SHP77 treated with DMSO at 0.1 percent for 48 hours (cell line): ENCODE results near the gene ZNF791.
"Not testable (repeated sequence)": the region's sequence is repeated elsewhere in the genome, so short reads cannot be mapped to it uniquely, and the experiment has no call there.

Experiments
- DNase-seq: peaks from one replicate; lab custom pipeline; 2025; lab: John Stamatoyannopoulos, UW

Gene ZNF791

DNA sequence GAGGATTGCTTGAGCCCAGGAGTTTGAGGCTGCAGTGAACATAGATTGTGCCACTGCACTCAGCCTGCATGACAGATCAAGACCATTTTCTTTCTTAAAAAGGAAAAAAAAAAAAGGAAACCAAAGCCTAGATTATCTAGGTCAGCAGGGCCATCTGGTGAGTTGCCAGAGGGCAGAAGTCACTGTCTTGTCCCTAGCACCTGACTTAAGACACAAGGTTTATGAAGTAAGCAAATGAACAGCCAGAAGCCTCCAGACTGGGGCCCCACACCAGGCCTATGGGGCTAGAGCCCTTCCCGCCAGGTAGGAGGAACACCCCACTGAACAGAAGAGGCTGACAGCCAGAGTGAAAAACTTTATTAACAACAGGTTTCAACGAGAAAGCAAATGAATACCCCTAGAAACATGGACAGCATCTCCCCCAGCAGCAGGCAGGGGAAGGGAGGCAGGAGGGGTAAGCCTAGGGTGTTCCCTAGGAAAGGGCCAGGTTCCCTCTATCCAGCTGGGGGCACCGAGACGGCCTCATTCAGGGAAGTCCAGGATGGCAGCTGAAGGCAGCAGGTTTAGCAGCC lies 57.1 kb downstream of the ZNF791 start:
- no peak for DNase-seq

DNA sequence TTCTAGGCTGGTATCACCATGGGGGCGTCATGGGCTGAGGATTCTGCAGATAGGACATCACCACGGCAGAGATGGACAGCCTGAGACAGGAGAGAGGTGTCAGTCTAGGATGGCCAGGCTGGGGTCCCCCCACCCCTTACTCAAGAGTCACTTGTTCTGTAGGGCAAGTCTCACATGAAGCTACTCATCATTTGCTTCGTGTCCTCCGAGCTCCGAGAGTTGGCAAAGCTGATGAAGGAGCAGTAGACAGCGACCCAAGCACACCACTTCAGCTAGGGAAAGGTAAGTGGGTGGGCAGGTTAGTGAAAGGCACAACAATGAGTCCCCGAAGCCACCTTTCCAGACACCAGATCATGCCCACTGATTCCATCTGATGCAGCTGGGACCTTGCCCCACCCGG lies 57.6 kb downstream of the ZNF791 start:
- DNase-seq = no peak

DNA sequence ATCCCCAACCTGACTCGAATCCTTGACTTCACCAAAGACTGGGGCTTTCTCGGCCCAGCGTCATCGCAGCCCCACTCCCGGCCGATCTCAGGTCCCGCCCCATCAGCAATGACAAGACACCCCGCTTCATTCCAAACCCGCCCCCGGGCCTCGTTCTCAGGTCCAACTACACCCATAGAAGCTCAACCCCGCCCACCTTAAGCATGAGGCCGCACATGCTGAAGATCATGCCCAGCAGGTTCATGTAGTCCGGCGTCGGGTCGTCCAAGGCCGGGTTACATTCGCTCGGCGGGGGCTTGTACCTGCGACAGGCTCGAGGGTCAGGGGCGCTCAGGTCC lies 58.2 kb downstream of the ZNF791 start:
- DNase-seq = no peak

DNA sequence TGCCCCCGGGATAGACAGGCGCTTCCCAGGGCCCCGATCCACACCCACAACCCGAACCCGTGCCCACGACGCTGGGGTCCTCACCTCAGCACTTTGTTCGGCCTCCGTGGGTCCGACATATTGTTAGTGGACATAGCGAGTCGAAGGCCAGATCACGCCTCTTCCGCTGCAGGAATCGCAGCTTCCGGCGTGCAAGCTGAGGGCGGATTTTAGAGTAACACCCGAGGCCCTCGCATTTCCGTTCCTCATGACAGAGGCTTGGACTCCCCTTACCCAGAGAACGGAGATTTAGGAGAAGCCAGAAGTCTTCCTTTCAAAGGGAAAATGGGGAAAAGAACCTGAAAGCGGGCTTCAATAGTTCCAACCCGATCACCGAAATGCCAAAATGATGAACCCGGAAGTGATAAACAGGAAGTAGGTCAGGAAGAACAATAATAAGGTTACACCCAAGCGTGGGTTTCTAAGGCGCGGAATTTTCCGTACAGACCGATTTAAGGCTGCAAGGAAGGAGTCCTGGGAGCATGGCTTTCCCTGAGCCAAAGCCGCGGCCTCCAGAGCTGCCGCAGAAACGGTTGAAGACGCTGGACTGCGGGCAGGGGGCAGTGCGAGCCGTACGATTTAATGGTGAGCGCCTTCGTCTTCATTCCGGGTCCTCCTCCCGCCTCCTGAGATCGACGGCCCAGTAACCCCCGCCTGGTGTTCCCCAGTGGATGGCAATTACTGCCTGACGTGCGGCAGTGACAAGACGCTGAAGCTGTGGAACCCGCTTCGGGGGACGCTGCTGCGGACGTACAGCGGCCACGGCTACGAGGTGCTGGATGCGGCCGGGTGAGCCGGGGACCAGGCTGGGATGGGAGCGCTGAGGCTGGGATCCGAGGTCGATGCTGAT lies 58.8 kb downstream of the ZNF791 start:
- DNase-seq = peak; percentile 40

DNA sequence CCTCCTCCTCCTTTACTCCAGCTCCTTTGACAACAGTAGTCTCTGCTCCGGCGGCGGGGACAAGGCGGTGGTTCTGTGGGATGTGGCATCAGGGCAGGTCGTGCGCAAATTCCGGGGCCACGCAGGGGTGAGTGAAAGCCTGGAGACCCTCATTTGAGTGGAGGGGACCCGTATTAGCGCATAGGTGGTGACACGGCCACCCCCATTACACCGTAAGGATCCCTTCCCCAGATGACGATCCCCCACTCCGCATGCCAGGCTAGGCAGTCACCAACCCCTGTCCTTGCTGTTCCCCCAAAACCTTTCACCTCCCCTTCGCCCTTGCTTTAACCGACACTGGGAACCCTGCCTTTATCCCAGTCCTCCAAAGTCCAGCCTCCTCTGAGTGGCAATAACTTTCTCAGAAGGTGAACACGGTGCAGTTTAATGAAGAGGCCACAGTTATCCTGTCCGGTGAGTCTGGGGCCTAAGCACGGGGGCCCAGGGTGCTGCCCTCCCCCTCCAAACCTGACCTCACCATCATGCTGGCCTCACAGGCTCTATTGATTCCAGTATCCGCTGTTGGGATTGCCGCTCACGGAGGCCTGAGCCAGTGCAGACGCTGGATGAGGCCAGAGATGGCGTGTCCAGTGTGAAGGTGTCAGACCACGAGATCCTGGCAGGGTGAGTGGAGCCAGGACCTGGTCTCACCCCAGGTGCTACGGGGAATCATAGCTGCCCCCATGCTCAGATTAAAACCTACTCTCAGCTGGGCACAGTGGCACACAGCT lies 59.6 kb downstream of the ZNF791 start:
- DNase-seq = no peak

DNA sequence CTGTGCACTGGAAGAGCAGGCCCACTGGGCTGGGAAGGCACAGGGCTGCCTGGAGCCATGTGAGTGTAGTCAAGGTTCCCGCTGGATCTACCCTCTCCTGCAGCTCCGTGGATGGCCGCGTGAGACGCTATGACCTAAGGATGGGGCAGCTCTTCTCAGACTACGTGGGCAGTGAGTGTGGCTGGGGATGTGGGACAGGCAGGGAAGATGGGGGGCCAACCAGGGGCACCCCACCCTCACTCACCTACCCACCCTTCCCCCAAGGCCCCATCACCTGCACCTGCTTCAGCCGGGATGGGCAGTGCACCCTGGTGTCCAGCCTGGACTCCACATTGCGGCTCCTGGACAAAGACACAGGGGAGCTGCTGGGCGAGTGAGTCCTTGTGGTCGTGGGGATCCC lies 62.0 kb downstream of the ZNF791 start:
- DNase-seq = no peak

DNA sequence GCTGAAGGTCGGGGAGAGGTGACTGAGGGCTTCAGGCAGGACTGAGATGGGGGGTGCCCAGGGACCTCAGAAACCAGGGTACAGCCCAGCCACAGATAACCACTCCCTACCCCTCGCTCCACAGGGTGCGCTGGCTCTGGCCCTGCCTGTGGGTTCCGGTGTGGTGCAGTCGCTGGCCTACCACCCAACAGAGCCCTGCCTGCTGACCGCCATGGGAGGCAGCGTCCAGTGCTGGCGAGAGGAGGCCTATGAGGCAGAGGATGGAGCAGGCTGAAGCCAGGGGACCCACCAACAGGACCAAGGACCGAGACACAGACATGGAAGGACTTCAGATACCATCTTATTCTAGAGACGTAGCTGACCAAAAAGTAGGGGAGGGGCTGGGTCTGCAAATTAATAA lies 64.7 kb downstream of the ZNF791 start:
- no peak for DNase-seq

DNA sequence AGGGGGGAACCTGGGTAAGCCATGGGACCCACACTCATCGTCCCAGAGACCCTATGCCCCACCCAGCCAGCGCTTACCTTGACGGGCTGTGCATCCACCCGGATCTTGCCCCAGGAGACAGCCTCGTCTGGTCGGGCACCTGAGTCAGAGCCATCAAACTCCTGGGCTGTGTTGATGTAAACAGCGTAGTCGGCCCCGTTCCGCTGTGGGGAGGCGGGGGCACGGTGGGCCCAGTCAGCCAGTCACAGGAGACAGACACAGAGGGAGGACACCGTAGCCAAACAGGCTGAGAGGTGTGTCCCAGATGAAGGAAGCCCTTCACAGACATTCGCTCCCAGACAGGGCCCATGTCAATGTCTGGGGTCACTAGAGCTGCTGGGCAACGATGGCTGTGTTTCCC lies 65.2 kb downstream of the ZNF791 start:
- no peak for DNase-seq

DNA sequence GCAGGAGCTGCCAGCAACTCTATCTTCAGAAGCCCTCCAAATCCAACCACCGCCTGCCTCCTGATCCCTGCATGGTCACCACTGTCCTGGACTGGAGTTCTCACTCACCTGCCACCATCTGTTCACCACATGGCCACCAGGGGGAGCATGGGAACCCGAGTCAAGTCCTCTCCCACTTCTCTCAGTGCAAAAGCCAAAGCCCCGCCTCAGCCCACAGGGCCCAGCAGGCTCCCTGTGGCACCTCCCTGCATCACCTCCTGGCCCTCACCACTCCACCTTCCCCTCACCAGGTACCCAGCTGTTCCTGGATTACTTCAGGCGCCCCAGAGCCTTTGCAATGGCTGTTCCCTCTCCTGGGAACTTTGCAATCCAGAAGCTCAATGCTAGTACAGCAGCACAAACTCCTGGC lies 65.7 kb downstream of the ZNF791 start:
- peak; percentile 40 for DNase-seq

DNA sequence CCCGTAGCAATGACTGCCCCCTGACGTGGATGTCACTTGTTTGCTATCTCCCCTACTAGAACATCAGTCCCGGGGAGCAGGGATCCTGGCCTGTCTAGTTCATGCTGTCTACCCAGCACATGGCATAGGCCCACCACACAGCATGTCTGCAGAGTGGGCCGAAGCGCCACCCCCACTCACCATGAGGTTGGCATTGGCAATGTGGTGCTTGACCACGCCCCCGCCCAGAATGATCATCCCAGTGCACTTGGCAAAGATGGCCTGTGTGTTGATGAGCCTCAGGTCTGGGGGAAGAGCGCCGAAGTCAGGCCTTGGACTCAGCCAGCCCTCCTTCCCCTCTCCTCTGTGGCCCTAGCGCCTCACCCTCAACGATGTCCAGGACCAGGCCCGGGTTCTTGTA lies 66.2 kb downstream of the ZNF791 start:
- no peak for DNase-seq

DNA sequence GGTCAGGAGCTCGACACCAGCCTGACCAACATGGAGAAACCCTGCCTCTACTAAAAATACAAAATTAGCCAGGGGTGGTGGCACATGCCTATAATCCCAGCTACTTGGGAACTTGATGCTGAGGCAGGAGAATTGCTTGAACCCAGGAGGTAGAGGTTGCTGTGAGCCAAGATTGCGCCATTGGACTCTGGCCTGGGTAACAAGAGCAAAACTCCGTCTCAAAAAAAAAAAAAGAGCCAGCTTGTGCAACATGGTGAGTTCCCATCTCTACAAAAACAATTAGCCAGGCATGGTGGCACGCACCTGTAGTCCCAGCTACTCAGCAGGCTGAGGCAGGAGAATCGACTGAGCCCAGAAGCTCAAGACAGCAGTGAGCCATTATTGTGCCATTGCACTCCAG lies 67.3 kb downstream of the ZNF791 start:
- DNase-seq = not testable (repeated sequence)

DNA sequence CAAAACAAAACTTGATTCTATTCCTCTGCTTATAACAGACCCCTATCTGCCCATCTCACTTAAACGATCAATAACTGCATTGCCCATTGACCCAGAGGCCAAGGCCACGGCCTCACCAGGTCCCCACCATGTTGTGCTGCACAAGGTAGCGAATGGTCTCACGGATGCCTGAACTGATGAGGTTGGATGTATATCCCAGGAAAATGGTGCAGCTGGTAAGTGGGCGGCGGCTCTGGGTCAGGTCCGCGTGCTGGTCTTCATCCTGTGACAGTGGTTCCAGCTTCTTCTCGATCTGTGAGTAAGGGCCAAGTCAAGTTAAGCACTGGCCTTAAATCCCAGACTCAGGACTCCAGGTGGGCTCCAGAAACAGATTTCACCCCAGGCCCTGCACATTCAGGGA lies 69.3 kb downstream of the ZNF791 start:
- no peak for DNase-seq

DNA sequence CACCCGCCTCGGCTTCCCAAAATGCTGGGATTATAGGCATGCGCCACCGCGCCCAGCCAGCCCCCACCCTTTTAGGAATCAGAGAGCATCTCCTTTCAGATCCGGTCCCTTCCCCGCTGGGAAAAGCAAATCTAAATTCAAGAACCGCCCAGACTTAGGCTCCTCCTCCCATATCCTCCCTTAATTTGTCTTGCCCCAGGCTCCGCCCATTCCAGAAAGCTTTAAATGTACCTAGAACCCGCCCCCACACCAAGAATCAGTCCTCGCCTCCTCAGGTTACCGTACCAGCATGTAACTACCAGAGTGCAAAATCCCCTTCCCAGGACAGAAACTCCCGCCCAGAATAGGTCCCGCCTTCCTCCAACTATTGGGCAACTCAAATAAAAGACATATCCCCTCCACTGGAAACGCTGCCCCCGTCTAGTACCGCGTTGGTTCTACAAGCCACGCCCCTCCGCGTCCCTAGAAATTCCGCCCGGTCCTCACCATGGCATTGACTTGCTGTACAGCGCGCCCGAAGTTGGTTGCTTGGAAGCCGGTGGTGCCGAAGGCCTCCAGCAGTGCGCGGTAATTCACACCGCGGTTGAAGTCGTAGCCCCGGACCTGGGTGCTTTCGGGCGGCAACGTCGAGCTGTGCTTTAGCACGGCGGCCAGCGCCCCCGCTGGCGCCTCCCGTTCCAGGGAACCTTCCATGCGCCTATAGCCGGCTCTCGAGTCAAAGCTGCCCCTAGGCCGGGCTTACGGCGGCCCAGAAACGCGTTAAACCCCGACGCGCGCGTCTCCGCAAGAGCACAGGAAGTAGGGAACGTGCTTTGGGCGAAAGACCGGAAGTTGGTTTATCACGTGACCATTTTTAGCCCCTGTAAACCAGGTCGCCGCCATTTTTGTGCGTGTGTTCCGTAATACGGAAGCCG lies 70.6 kb downstream of the ZNF791 start, which contains the start of gene DHPS:
DHPS (minus strand) TSS at position 807 of the 914 bp plus-strand sequence; CDS start at position 693, 114 bp downstream.
- DNase-seq = peak; percentile 93
